ENCODE measurements around the gene CMYA5.

DNA sequence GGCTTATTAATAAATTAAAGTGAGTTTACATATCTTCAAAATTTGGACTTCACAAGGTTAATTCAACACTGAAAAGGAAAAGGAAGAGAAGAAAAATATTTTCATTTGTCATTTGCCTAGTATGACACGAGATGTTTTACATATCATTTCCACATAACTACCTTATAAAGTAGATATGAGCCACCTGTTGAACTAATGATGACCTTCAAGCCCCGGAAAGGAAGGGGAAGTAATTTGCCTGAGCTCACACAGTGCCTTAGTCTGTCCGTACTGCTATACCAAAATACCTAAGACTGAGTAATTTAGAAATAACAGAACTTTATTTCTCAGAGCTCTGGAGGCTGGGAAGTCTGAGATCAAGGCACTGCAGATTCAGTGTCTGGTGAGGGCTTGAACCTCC, 17.9 kb downstream of the CMYA5 start:
- TF ChIP-seq, protein P1, sequence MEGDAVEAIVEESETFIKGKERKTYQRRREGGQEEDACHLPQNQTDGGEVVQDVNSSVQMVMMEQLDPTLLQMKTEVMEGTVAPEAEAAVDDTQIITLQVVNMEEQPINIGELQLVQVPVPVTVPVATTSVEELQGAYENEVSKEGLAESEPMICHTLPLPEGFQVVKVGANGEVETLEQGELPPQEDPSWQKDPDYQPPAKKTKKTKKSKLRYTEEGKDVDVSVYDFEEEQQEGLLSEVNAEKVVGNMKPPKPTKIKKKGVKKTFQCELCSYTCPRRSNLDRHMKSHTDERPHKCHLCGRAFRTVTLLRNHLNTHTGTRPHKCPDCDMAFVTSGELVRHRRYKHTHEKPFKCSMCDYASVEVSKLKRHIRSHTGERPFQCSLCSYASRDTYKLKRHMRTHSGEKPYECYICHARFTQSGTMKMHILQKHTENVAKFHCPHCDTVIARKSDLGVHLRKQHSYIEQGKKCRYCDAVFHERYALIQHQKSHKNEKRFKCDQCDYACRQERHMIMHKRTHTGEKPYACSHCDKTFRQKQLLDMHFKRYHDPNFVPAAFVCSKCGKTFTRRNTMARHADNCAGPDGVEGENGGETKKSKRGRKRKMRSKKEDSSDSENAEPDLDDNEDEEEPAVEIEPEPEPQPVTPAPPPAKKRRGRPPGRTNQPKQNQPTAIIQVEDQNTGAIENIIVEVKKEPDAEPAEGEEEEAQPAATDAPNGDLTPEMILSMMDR (conservative IDR thresholded peaks at IDR 0.05) = no peak
- no peak for TF ChIP-seq EZH2 (IDR thresholded peaks at IDR 0.05; ENCODE audit: low read depth)
